Kidney capillary endothelial cell (primary cell): ENCODE data around the gene NT5M.
"Not testable (repeated sequence)": the region's sequence is repeated elsewhere in the genome, so short reads cannot be mapped to it uniquely, and the experiment has no call there.

Experiments used
- DNase-seq: peaks from one replicate; pipeline ENCODE4 v3.0.0-alpha.2; 2018; ENCODE audit warnings: low spot score

NT5M gene

DNA sequence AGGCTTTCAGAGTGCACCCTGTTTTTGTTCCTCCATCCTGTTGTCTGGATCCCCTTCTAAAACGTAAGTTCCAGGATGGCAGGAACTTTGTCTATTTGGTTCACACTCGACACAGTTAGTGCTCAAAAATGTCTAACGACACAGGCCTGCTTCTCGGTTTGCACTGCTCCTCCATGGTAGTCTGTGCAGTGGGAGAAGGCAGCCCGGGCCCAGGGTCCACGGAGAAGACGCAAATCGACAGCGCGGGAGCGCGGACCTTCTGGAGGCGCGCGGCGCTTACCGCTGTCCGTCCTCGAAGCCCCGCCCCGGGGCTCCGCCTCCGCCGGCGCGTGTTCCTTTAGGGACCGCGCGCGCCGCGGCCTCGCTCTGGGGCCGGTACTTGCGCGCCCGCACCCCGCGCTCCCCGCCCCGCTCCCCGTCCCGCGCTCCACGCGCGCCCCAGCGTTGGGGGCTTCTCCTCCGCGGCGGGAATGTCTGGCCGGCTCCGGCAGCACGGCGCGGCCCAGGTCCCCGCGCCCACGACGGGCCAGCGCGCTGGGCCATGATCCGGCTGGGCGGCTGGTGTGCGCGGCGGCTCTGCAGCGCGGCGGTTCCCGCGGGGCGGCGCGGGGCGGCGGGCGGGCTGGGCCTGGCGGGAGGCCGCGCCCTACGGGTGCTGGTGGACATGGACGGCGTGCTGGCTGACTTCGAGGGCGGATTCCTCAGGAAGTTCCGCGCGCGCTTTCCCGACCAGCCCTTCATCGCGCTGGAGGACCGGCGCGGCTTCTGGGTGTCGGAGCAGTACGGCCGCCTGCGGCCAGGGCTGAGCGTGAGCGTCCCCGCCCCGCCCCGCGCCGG, at the start of gene NT5M:
Gene NT5M (plus strand): TSS at position 364 of the 837 bp plus-strand sequence. CDS start 178 bp downstream, at position 542.
- peak; percentile 38 for DNase-seq

DNA sequence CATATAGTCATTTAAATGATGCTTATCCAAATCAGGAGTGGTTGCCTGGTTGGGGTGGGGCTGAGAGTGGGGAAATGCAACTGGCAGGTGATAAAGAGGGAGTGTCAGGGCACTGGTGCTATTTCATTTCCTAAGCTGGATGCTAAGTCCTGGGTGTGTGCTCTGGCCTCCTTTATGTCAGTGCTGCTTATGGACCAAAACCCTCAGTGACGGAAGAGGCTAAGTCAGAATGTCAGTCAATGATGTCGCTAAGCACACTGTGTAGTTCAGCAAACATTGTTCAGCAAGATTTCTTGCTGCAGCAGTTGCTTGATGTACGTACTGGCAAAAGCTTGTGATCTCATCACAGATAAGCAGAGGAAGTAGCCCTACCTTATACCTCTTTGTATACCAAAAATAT, 49.8 kb upstream of the NT5M start:
- no peak for DNase-seq

DNA sequence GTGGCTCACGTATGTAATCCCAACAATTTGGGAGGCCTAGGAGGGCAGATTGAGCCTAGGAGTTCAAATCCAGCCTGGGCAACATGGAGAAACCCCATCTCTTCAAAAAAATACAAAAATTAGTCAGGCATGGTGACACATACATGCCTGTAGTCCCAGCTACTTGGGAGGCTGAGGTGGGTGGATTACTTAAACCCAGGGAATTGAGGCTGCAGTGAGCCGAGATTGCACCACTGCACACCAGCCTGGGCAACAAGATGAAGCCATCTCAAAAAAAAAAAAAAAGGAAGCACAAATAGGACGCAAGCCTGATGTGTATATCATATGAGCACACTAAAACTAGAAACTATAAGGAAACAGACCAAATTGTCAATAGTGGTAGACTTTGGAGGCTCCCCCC, 49.1 kb upstream of the NT5M start:
- DNase-seq = no peak

DNA sequence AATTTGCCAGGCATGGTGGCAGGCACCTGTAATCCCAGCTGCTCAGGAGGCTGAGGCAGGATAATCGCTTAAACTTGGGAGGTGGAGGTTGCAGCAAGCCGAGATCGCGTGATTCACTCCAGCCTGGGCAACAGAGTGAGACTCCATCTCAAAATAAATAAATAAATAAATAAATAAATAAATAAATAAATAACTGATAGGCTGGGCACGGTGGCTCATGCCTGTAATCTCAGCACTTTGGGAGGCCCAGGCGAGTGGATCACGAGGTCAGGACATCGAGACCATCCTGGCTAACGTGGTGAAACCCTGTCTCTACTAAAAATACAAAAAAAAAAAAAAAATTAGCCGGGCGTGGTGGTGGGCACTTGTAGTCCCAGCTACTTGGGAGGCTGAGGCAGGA, 47.5 kb upstream of the NT5M start:
- DNase-seq = not testable (repeated sequence)

DNA sequence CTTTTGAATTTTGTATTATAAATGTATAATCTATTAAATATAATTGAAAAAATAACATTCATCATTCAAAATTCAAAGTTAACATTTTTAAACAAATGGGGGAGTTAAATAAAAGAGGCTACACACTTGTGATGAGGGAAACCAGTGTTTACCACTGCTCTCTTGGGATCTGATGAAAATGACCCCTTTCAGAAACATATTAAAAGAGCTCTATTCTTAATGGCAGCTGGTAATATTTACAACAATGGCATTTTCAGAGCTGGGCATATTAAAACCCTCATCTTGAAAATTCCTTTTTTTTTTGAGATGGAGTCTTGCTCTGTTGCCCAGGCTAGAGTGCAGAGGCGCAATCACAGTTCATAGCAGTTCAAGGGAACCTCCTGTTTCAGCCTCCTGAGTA, 46.9 kb upstream of the NT5M start:
- no peak for DNase-seq

DNA sequence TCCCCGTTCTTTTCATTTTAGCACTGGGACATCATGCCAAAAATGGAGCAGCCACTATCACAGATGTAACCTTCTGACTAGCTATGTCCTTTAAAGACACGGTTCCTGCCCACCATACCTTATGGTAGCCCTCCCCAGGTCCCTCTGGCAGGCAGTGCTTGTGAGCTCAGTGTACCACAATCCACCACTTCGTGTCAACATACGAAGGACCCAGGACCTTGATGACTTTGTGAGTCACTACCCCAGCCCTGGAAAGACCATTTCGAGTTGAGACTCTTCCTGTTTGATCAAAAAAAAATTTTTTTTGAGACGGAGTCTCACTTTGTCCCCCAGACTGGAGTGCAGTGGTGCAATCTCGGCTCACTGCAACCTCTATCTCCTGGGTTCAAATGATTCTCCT, 45.2 kb upstream of the NT5M start:
- no peak for DNase-seq

DNA sequence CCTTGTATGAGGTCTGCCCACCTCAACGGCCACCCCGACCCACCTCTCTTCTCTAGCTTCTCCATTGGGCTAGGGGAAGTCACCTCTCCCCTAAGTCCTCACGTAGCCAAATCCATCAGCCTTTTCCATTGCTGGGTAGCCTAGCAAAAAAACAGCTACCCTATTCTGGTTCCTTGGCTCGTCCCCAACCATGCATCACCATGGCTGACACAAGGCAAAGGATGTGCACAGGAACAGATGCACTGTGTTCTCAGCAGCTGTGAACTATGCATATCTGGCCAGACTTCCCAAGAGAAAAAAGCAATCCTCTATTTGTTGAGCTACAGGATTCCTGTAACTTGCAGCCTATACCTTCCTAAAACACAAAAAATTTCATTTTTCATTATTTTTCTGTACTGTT, 44.2 kb upstream of the NT5M start:
- DNase-seq = no peak

DNA sequence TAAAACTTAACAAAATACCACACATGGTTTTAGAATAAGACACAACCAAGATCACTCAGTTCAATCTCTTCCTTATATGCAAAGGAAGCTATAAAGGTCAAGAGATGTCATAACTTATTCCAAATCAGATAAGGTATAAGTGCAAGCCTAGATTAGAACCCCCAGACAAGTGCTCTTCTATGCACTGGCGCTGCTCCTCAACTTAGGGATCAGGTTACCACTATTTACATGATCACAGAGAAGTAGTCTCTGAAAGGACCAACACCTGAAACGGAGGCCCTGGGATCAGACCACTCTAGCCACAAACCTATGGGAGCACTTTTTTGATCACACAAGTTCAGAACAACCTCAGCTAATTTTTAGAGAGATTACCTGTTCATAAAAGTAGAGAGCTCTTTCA, 38.7 kb upstream of the NT5M start:
- DNase-seq = no peak

DNA sequence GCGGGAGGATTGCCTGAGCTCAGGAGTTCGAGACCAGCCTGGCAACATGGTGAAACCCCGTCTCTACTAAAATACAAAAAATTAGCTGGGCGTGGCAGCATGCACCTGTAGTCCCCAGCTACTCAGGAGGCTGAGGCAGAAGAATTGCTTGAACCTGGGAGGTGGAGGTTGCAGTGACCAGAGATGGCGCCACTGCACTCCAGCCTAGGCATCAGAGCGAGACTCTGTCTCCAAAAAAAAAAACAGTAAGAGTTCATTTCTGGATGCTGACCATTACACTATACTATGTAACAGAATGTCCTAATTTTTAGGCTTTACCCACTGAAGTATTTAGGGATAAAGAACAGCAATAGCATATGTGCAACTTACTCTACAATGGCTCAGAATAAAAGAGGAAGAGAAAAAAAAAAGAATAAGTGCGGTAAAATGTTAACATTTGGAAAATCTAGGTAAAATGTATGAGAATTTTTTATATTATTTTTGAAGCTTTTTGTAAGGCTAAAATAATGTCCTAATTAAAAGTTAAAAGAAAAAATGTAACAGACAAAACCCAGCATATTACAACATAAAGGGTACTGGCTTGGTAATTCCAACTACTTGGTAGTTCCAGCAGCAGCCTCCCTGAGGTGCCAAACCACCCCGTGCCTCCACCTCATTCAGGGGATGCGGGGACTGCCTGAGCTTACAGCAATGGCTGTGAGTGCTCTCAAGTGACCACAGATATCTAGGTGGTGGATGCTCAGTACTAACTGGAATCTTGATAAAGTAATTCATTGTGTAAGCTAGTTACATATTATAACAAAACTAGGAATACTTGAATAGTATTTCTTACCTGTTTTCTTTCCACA, 33.0 kb upstream of the NT5M start:
- DNase-seq = no peak

DNA sequence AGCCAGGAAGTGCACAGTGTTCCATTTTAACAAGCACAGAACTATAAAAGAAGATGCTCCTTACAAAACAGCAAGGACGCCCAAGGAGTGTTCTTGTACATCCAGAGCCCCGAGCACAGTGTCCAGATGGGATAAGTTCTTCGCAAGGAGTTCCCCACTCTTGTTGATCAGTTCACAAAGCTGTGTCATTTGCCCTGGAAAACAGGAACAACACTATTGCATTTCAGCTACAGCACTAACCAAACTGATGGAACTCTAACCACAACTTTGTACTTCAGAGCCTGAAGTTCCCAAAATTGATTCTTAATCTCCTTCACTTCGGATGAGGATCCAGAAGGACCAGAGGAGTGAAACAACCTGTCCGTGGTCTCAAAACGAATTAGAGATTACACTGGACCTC, 27.2 kb upstream of the NT5M start:
- DNase-seq = no peak

DNA sequence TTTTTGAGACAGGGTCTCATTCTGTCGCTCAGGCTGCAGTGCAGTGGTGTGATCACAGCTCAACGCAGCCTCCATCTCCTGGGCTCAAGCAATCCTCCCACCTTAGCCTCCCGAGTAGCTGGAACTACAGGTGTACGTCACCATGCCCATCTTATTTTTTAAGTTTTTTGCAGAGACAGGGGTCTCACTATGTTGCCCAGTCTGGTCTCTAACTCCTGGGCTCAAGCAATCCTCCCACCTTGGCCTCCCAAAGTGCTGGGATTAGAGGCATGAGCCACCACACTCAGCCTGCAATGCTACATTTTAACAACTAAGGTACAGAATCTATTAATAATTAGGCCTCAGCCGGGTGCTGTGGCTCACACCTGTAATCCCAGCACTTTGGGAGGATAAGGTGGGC, 25.7 kb upstream of the NT5M start:
- DNase-seq = not testable (repeated sequence)

DNA sequence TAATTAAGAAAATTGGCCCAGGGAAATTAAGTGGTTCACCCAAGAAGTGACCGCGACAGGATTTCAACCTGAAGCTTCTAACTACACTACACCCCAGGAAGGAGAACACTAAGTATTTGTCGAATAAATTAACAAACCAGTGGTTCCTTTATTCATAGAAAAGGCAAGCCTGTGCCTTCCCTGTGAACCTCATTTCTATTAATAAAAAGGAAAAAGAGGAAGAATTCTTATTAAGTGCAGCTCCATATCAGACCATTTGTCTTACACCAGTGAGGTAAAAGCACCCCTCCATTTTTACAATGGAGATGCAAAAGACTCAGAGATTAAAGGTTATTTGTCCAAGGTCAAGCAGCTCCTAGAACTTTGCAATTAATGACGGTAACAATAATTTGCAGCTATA, 23.9 kb upstream of the NT5M start:
- DNase-seq = no peak

DNA sequence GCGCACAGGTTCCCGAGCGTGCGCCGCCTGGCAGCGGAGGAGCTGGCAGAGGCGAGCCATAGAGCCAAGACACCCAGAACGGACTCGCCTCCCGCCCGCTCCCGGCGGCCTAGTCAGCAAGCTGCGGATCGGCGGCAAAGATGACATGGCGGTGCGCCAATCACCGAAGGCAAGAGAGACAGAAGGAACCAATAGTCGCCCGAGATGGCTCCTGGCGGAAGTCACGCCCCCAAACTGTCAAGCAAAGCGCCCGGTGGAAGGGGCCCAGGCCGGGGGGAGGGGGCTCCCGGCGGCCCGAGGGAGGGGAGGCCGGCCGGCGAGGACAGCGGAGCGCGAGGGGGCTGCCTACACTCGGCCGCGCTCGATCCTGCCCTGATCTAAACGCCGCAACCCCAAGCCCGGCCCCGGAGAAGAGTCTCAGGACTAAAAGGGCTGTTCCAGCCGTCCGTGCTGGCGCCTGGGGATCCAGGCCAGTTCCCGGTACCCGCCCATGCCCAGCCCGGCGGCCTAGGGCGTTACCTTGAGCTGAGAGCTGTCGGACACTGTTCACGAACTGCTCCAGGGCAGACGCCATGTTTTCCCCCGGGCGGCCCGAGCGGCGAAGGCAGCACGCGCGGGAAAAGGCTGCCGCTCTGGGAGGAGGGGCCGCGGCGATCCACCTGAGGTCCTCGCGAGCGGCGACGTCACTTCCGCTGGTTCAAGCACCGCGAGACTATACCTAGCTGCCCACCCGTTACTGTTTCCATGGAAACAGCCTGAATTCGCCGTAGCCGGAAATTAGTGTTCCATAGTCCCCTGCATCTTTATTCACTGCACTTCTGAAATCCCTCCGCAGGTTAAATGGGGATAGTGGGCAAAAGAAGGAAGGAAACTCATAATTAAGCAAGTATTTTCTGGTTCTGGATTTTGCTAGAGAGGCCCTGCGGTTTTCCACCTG, 22.3 kb upstream of the NT5M start, which contains the start of gene COPS3:
Gene COPS3 (minus strand): TSS at position 634 of the 937 bp plus-strand sequence. CDS start 60 bp downstream, at position 574.
- DNase-seq = peak; percentile 94

DNA sequence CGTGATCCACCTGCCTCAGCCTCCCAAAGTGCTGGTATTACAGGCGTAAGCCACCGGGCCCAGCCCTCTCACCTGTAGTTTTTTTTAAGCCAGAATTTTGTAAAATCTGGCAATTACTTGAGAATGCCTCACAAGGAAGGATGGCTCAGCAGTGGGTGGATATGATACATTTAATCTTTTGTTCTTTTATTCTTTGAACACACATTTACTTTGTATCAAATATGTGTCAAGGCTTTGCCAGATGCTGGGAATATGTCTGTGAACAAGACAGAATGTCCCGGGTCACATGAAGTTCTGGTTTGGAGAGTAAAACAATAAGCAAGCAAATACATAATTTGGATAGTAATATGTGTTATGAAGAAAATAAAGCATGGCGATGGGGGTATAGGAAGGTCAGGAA, 17.2 kb upstream of the NT5M start:
- DNase-seq = no peak

DNA sequence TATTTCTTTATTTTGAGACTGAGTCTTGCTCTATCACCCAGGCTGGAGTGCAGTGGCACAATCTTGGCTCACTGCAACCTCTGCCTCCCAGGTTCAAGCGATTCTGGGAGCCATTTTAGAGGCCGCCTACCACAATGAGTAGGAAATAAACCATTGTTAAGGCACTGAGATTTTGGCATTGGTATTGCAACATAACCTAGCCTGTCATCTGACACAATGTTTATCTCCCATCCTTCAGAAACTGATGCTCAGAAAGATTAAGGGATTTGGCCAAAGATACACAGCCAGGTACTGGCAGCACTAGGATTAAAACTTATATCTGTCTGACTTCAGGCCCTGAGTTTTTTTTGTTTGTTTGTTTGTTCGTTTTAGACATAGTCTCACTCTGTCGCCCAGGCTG, 14.1 kb upstream of the NT5M start:
- no peak for DNase-seq

DNA sequence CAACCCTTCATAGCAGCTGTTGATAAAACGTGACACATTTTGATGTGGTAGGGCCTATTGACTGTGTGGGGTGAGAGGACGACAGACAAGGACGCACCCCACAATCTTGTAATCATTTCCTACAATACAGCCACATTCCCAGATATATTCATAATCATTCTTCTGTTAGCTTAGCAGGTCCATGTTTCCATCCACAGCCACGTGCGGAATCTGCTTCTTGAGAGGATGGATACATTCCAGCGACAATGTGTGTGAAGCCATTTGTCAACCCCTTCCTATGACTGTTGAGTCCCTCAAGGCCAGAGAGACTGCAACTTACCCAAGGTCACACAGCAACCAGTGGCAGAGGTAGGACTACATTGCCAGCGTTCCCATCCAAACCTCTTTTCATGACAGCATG, 13.5 kb upstream of the NT5M start:
- no peak for DNase-seq

DNA sequence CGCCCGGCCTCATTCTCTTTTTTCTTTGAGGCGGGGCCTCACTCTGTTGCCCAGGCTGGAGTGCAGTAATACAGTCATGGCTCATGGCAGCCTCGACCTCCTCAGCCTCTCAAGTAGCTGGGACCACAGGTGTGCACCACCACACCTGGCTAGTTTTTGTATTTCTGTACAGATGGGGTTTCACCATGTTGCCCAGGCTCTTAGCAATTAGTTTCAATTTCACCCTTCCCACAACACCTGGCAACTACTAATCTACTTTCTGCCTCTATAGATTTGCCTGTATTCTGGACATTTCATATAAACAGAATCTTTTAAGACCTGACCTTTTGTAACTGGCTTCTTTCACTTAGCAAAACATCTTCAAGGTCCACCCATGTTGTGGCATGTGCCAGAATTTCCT, 8.0 kb upstream of the NT5M start:
- DNase-seq = no peak

DNA sequence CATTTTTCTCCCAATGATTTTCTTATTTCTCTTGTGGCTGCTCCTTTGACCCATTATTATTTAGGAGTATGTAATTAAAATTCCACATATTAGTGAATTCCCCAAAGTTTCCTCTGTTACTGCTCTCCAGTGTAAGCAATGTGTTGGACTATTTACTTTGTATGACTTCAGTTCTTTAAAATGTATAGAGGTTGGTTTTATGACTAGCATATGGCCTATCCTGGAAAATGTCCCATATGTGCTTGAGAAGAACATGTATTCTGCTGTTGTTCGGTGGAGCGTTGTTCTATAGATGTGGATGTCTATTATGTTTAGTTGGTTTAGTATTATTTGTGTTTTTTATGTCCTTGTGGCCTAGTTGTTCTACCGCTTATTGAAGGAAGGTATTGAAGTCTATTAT, 6.0 kb upstream of the NT5M start:
- DNase-seq = no peak

DNA sequence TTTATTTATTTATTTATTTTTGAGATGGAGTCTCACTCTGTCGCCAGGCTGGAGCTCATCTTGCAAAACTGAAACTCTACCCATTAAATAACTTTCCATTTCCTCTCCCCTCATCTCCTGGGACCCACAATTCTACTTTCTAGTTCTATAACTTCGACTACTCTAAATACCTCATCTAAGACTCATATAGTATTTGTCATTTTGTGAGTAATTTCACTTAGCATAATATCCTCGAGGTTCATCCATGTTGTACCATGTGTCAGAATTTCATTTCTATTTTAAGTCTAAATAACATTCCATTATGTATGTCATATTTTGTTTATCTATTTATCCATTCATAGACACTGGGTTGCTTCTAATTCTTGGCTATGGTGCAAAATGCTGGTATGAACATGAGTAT, 5.1 kb upstream of the NT5M start:
- no peak for DNase-seq

DNA sequence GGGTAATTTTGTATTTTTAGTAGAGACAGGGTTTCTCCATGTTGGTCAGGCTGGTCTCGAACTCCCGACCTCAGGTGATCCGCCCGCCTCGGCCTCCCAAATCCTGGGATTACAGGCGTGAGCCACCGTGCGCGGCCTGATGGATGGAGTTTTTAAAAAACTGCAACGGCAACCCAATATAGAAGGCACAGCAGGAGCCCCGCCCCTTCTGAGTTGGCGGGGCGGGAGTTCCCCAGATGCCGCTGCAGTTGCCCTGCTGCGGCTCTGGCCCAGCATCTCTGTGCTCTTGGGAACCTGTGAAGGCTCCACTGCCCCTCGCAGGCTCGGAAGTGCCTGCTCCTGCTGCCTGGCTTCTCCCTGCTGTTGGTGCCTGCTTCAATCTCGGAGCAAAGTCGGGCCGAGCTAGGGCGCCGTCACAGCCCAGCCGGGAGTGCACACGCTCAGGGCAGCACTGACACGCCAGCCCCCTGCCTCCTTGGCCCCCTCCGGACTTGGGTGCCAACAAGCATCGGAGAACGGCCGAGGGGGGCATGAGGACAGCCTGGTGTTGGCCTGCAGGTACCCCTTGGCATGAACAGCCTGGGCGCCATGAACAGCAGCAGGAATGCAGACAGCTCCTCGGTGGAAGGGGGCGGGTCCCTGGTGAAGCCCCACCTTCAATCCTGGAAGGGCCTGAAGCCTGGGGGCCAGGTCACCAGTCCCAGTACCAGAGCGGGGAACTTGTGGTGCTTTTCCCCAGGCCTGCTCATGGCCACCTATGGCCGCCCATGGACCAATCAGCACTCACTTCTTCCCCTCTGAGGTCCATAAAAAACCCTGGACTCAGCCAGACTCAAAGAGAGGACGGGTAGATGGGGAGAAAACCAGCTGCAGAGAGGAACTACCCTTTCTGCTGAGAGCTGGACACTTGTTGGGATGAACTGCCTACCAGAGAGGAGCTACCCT, 2.3 kb upstream of the NT5M start:
- DNase-seq = peak; percentile 23

DNA sequence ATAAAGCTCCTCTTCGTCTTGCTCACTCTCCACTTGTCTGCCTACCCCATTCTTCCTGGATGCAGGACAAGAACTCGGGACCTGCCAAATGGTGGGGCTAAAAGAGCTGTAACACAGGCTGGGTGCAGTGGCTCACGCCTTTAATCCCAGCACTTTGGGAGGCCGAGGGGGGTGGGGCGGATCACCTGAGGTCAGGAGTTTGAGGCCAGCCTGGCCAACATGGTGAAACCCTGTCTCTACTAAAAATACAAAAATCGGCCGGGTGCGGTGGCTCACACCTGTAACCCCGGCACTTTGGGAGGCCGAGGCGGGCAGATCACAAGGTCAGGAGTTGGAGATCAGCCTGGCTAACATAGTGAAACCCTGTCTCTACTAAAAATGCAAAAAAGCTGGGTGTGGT, 1.5 kb upstream of the NT5M start:
- not testable (repeated sequence) for DNase-seq
